HG02759 (cell line): Measurements from ENCODE around the gene PITPNC1.
"Not testable (repeated sequence)": the region's sequence is repeated elsewhere in the genome, so short reads cannot be mapped to it uniquely, and the experiment has no call there.

Experiments
- ATAC-seq: cut with Tn5 transposase; IDR thresholded peaks from one replicate; pipeline ENCODE4 v1.9.1; 2021; ENCODE audit warnings: mild to moderate bottlenecking, moderate library complexity; ENCODE audit not compliant: unreplicated experiment

PITPNC1 gene

GRCh38 chr17:67606896-67607604, 230.0 kb downstream of the PITPNC1 start:
- no peak for ATAC-seq

DNA sequence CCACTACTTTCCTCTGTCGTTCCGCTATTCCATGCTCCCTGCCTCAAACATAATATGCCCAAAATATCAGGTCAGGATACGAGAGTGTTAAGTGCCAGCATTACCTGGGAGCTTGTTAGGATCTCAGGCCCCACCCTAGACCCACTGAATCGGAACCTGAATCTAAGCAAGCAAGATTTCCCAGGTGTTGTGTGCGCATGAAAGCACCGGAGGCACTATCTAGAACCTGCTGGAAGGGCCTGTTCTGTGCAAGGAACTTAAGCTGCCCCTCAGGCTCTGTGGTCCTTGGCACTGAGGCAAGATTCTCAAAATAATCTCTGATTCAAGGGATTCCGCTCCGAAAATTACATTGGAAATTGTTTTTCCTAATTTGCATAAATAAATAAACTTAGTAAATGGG, 233.0 kb downstream of the PITPNC1 start:
- no peak for ATAC-seq

DNA sequence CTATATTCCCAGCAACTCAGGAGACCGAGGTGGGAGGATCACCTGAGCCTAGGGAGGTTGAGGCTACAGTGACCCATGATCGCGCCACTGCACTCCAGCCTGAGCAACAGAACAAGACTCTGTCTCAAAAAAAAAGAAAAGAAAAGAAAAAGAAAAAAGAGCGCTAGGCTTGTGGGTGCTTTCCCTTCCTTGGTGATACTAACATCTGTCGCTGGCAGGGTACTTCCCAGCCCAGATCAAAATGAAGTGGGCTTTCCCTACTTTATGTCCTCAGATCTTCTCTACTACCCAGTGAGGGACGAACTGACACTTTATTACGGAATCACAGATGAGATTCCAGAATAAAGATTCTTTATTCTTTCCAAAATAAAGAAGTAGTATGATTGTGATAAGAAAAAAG, 236.9 kb downstream of the PITPNC1 start:
- ATAC-seq, result no peak

GRCh38 chr17:67615011-67615561, 238.0 kb downstream of the PITPNC1 start:
- ATAC-seq, result no peak

DNA sequence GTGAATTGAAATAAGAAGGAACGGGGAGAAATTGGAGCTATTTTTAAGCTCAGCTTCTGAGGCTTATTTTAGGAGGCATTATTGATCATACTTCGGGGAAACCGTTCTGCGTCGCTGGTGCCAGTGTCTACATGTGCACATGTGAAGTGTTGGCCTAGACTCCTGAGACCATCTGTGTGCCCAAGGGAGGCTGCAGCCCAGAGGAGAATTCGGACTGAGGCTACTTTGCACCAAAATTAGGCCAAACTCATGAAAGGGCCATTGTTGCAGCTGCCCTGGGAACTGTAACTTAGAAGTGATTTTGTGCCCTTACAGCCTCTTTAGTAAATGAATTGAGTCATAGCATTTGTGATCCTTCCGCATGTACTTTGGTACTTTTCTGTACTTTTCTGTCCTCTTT, 238.7 kb downstream of the PITPNC1 start:
- no peak for ATAC-seq

DNA sequence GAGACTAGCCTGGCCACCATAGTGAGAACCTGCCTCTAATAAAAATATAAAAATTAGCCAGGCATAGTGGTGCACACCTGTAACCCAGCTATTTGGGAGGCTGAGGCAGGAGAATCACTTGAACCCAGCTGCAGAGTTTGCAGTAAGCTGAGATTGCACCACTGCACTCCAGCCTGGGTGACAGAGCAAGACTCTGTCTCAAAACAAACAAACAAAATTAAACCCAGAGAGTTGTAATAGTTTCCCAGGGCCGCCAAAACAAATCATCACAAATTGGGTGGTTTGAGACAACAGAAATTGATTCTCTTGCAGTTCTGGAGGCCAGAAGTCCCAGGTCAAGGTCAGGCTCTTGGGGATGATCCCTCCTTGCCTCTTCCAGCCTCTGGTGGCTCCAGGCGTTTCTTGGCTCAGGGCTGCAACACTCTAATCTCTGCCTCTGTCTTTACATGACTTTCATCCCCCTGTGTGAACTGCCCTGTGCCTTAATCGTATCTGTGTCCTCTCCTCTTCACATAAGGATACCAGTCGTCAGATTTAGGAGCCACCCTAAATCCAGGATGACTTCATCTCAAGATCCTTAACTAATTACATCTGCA, 240.3 kb downstream of the PITPNC1 start:
- ATAC-seq, result no peak

DNA sequence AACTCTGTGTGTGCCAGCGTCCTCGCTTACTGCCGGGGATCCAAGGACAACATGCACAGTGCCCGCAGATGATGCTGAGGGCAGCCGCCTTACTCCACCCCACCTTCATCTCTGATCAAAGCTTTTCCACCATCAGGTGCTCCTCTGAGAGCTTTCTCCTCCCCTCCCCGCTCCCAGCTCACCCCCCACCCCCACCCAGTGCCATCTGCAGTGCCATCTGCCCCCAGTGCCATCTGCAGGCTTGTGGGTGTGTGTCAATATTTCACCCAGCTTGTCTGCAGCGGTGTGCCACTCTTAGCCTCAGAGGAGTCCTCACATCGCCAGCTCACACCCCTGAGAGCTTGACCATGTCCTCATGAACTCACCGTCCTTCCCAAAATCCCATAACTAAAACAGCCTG, 242.5 kb downstream of the PITPNC1 start:
- no peak for ATAC-seq

DNA sequence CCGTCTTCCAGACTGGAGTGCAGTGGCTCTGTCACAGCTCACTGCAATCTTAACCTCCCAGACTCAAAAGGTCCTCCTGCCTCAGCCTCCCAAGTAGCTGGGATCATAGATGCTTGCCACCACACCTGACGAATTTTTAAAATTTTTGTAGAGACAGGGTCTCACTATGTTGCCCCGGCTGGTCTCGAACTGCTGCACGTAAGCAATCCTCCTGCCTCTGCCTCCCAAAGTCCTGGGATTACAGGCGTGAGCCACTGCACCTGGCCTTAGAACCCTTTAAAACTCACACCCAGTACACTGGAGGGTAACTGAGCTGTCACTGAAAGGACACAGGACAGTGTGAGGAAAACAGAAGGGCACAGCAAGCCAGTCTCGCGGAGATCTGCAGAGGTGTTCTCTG, 243.0 kb downstream of the PITPNC1 start:
- no peak for ATAC-seq

DNA sequence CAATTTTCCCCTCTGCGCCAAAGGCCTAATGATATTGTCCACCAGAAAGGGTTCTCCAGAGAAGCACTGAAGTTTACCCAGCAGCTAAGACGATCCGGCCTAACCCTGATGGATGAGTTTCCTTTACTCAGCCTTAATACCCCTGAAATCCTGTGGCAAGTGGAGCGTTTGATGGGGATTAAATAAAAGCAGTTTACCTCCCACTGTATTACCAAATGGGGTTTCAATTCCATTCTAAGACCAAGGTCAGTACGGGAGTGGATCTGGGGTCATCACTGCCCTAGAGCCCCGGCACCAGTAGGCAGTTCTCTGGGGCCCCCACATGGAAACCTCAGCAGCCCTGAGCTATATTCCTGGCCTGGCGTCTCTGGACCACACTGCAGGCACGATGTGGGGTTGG, 243.6 kb downstream of the PITPNC1 start:
- ATAC-seq, result no peak

GRCh38 chr17:67623767-67624166, 246.7 kb downstream of the PITPNC1 start:
- ATAC-seq, result no peak

- ATAC-seq, result no peak
Measured at GRCh38 chr17:67624886-67625656, 248.0 kb downstream of the PITPNC1 start.

GRCh38 chr17:67625971-67626370, 248.9 kb downstream of the PITPNC1 start:
- no peak for ATAC-seq

- ATAC-seq, result no peak
Measured at GRCh38 chr17:67628580-67629013, 251.5 kb downstream of the PITPNC1 start.

DNA sequence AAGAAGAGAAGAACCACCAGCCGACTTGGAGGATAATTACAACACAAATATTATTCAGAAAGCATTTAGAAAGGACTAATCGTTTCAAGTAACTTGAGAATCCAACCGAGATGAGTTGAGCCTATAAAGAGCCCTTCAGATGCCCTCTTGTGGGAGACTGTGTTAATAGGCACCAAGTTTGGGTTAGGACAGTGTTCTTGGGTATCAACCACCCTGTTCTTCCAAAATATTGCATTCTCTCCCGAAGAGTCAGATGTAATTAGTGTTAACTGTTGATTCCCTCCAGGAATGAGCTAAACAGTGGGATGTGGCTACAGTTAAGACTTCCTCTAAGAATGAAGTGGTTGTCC, 252.9 kb downstream of the PITPNC1 start:
- ATAC-seq, result no peak

GRCh38 chr17:67630836-67631235, 253.8 kb downstream of the PITPNC1 start:
- ATAC-seq, result not testable (repeated sequence)

DNA sequence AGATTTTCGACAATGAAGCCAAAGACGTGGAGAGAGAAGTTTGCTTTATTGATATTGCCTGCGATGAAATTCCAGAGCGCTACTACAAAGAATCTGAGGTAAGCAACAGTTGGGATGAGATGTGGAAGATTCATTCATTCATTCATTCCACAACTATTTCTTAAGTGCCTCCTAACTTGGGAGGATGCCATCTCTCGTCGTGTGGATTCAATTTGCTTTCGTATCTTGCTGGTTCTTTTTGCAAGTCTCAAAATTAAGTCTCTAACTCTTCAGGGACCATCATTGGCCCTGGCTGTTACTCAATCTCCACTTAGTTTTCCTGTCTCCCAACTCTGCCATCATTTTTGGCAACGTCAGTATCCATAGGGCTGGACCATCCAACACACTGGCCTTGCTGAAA, 255.1 kb downstream of the PITPNC1 start:
- ATAC-seq, result no peak

DNA sequence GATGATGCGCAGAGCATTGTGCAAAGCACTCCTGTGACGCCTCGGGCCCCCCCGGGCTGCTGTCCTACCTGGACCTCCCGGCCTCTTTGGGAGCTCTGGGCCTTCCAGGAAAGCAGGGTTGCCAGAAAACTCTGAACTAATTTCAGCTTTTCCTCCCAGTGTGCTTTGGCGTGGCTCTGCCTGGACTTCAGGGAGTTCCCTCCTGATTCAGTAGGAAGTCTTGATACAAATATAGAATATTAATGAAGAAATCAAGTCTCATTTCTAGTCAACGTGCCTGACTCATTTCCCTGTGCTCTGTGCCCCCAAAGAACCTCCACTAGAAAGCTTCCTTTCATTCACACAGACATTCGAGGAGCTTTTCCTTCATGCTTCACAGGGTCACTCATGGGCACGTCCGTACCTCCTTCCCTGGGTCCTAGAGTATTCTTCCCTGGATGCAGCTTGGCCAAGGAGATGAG, 256.7 kb downstream of the PITPNC1 start:
- ATAC-seq, result no peak

- no peak for ATAC-seq
Measured at GRCh38 chr17:67635681-67636080, 258.6 kb downstream of the PITPNC1 start.

DNA sequence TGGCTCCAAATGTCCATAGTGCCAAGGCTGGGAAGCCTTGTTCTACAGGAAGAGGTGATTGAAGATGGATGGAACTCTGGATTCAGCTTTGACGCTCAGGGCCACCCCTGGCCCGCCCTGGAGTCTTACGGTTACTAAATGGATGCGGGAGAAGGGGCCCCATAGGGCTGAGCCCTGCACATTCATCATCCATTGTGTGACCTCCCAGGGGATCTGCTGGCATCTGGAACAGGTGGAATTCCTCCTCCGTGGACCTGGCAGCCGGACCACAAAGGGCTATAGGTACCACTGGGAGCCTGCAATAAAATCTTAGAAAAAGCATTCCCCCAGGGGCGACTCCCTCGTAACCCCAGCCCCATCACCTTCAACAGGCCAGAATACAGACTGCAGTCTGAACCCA, 259.2 kb downstream of the PITPNC1 start:
- no peak for ATAC-seq

GRCh38 chr17:67636834-67637520, 259.9 kb downstream of the PITPNC1 start:
- no peak for ATAC-seq
